Calu3 (cell line): ENCODE data around the gene SLC25A26. TPM values are rescaled to one million over a fixed set of nuclear protein-coding genes. Genes with fewer than 3 reads are reported as not detected.

ENCODE experiments used
- BruUV-seq: library from RNA; stranded (reverse); fragments of 400-500 nt; replicated peaks from 2 replicates; lab custom pipeline; 2021; lab: Mats Ljungman, UMichigan
- CTCF ChIA-PET: fragments of 300-600 bp; sonication (Branson Sonifier 250); formaldehyde crosslinking; loops from one replicate; lab custom pipeline; 2022; ENCODE audit warnings: antibody characterized with exemption; lab: Charles Lee
- DNase-seq: peaks from one replicate; pipeline ENCODE4 v3.0.0; 2022
- H3K27ac Mint-ChIP-seq: one replicate; pipeline ENCODE4 v1.8.0; 2022; ENCODE audit warnings: mixed read lengths; ENCODE audit not compliant: unreplicated experiment
- H3K27me3 Mint-ChIP-seq: one replicate; pipeline ENCODE4 v1.8.0; 2022; ENCODE audit warnings: mixed read lengths; ENCODE audit not compliant: unreplicated experiment
- H3K36me3 Mint-ChIP-seq: one replicate; pipeline ENCODE4 v1.8.0; 2022; ENCODE audit warnings: mild to moderate bottlenecking, moderate library complexity, mixed read lengths; ENCODE audit not compliant: insufficient read depth, unreplicated experiment
- H3K4me1 Mint-ChIP-seq: one replicate; pipeline ENCODE4 v1.8.0; 2022; ENCODE audit warnings: mild to moderate bottlenecking, low read depth, mixed read lengths; ENCODE audit not compliant: unreplicated experiment
- H3K4me3 Mint-ChIP-seq: one replicate; pipeline ENCODE4 v1.8.0; 2022; ENCODE audit warnings: mild to moderate bottlenecking, low read depth, moderate library complexity, mixed read lengths; ENCODE audit not compliant: unreplicated experiment
- H3K9me3 Mint-ChIP-seq: one replicate; pipeline ENCODE4 v1.8.0; 2022; ENCODE audit warnings: low read depth, mixed read lengths; ENCODE audit not compliant: unreplicated experiment
- intact Hi-C: fragments of 100-400 bp; cut with micrococcal nuclease; formaldehyde crosslinking; loops from one replicate; pipeline ENCODE4 v1.10.0; 2022; ENCODE audit not compliant: unreplicated experiment
- total RNA-seq: library from RNA; stranded (reverse); gene quantifications from 2 replicates; pipeline ENCODE4 v1.2.3, GENCODE V29; 2022
- TF ChIP-seq, protein P1 (sequence below): fragments of 200-600 bp; IDR thresholded peaks from one replicate; pipeline ENCODE4 v1.8.0; 2022; ENCODE audit warnings: antibody characterized with exemption; ENCODE audit not compliant: unreplicated experiment

Gene SLC25A26
- total RNA-seq, 1 experiment from 2014 or later: 15.8 TPM

DNA sequence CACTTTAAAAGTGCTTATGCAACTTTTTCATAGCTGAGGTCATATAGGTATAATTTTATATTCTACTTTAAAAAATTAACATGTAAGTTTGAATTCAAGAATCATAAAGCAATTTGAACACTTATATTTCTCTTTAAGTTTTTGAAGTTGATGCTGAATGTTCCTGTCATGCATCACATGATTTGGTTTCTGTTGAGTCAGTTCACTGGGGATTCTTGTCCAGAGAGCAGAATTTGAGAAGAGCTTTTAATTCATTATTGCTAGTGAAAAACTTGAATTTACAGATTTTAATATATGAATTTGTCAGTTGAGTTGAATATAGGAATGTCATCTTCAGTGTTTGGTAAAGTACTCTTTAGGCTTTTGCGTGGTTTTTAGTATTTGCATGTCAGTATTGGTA lies 7.9 kb downstream of the SLC25A26 start:
- Mint-ChIP-seq H3K27ac (no peak overlapping the region), H3K4me1 (no peaks in the 10 kb centered on the region), H3K36me3 (no peaks in the 10 kb centered on the region), H3K27me3 (no peaks in the 10 kb centered on the region), H3K4me3 (no peak overlapping the region), H3K9me3 (peaks cover 2% of the 10 kb centered on the region)
- TF ChIP-seq, protein P1, sequence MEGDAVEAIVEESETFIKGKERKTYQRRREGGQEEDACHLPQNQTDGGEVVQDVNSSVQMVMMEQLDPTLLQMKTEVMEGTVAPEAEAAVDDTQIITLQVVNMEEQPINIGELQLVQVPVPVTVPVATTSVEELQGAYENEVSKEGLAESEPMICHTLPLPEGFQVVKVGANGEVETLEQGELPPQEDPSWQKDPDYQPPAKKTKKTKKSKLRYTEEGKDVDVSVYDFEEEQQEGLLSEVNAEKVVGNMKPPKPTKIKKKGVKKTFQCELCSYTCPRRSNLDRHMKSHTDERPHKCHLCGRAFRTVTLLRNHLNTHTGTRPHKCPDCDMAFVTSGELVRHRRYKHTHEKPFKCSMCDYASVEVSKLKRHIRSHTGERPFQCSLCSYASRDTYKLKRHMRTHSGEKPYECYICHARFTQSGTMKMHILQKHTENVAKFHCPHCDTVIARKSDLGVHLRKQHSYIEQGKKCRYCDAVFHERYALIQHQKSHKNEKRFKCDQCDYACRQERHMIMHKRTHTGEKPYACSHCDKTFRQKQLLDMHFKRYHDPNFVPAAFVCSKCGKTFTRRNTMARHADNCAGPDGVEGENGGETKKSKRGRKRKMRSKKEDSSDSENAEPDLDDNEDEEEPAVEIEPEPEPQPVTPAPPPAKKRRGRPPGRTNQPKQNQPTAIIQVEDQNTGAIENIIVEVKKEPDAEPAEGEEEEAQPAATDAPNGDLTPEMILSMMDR: no peak
- no peak for DNase-seq
- CTCF ChIA-PET: no interaction called here
- intact Hi-C loops: no loop called here
- BruUV-seq: no TSS peak

DNA sequence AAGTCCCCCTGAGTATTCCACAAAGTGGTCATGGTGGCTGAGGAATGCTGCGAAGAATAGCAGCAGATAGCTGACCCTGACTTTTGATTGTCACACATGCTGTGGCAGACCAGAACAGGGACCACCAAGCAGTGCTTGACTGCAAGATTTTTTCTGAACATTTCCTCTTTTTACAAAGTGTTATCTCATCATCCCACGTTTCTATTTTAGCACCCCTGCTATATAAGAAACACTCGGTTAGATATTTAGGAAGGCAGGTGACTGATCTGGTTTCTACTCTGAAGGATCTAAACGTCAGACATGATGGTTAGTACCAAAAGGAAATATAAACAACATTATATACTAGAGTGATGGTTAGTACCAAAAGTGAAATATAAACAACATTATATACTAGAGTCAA lies 9.1 kb downstream of the SLC25A26 start:
- intact Hi-C loops: no loop called here
- no TSS peak for BruUV-seq

DNA sequence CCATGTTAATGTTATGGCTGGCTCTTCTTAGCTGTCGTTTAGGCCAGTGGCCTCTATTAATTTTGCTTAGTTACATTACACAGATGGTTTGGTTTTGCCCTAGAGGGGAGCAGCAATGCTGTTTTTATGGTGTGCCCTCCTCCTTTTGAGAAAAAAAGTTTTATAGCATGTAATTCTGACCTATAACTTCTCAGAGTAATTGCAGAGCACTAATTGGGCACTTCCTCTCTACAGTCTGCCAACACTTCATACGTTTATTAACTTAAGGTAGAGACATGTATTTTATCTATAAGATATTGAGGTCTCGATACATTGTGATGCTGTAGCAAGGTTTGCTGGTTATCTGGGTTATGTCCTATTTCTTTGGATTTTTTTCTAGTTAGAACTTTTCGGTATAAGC lies 12.2 kb downstream of the SLC25A26 start:
- no peak for DNase-seq
- H3K4me3 Mint-ChIP-seq: no peak overlapping the region
- no peak overlapping the region for H3K27ac Mint-ChIP-seq
- no peaks in the 10 kb centered on the region for H3K27me3 Mint-ChIP-seq
- TF ChIP-seq, protein P1: no peak
- no peaks in the 10 kb centered on the region for H3K36me3 Mint-ChIP-seq
- no TSS peak for BruUV-seq
- H3K4me1 Mint-ChIP-seq: no peaks in the 10 kb centered on the region
- peaks cover 5% of the 10 kb centered on the region for H3K9me3 Mint-ChIP-seq
- intact Hi-C loops: no loop called here
- CTCF ChIA-PET: no interaction called here

More for the DNA sequence above, 9.1 kb downstream of the SLC25A26 start:
- Mint-ChIP-seq H3K36me3 (no peaks in the 10 kb centered on the region), H3K9me3 (no peaks in the 10 kb centered on the region), H3K27me3 (no peaks in the 10 kb centered on the region), H3K4me3 (no peak overlapping the region), H3K4me1 (no peaks in the 10 kb centered on the region), H3K27ac (no peak overlapping the region)
- TF ChIP-seq, protein P1: no peak
- DNase-seq: no peak
- CTCF ChIA-PET: no interaction called here

DNA sequence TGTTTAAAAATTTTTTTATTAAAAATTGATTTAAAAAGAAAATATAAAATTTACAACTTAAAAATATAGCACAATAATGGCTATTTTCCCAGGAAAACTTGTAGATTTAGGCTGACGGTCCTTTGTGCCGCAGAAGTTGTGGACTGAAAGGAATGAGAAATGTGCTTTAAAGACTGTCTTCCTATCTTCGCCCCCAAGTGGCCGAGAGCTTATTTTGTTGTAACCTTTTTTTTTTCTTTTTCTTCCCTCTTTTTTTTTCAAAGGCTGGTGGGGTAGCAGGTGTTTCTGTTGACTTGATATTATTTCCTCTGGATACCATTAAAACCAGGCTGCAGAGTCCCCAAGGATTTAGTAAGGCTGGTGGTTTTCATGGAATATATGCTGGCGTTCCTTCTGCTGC lies 15.5 kb downstream of the SLC25A26 start:
- CTCF ChIA-PET: interaction anchor here (0.6 to 0.7 kb wide), 3 partner anchors 200 to 1494 kb away, joined by 3 to 8 read pairs (median 6); no protein-coding TSS in a partner anchor
- Mint-ChIP-seq H3K4me3 (no peak overlapping the region), H3K27me3 (no peaks in the 10 kb centered on the region), H3K36me3 (no peaks in the 10 kb centered on the region), H3K4me1 (no peaks in the 10 kb centered on the region), H3K9me3 (peaks cover 8% of the 10 kb centered on the region), H3K27ac (no peak overlapping the region)
- intact Hi-C loops: no loop called here
- TF ChIP-seq, protein P1: no peak
- BruUV-seq: no TSS peak
- DNase-seq: no peak
